CD4-positive, alpha-beta T cell (primary cell): ENCODE results near the gene KCNQ2. TPM values are rescaled to one million over a fixed set of nuclear protein-coding genes. Genes with fewer than 3 reads are reported as not detected.

ENCODE experiments used
- ATAC-seq: fragments of 200-7000 bp; cut with Tn5 transposase; one replicate; pipeline ENCODE4 v1.10.0; 2022; ENCODE audit warnings: mild to moderate bottlenecking; ENCODE audit not compliant: poor library complexity
- CTCF ChIA-PET: fragments of 350-600 bp; sonication (Branson Sonifier 250); formaldehyde crosslinking; loops from one replicate; lab custom pipeline; 2021; ENCODE audit warnings: antibody characterized with exemption, inconsistent platforms; lab: Charles Lee
- POLR2A ChIA-PET: fragments of 350-600 bp; sonication (Branson Sonifier 250); formaldehyde crosslinking; loops from one replicate; lab custom pipeline; 2021; ENCODE audit warnings: antibody characterized with exemption, inconsistent platforms; lab: Charles Lee
- DNase-seq, 14 experiments: peaks; one replicate each; pipeline ENCODE4 v3.0.0-alpha.2; 2013 to 2020; ENCODE audit warnings: mixed read lengths in 2 of 14
- H3K27ac ChIP-seq, 2 donors: one replicate each; pipeline versions ENCODE4 v1.5.1 to v1.7.0; 2013; ENCODE audit warnings: low read length in 2 of 2, low read depth in 1 of 2, mild to moderate bottlenecking in 1 of 2
- H3K27me3 ChIP-seq, 2 experiments: 1 replicate in 1 of 2; 2 replicates in 1 of 2; pipeline versions ENCODE4 v1.6.1 to v1.7.0; 2013; ENCODE audit warnings: low read length in 2 of 2, control low read depth in 1 of 2, mild to moderate bottlenecking in 1 of 2, moderate library complexity in 1 of 2; ENCODE audit not compliant: insufficient read depth in 2 of 2, control insufficient read depth in 1 of 2
- H3K36me3 ChIP-seq: one replicate; pipeline ENCODE4 v1.6.1; 2013; ENCODE audit warnings: low read length, control low read depth; ENCODE audit not compliant: insufficient read depth
- H3K4me1 ChIP-seq: one replicate; pipeline ENCODE4 v1.6.1; 2013; ENCODE audit warnings: low read length, control low read depth; ENCODE audit not compliant: insufficient read depth
- H3K4me3 ChIP-seq: one replicate; pipeline ENCODE4 v1.5.1; 2013; ENCODE audit warnings: mild to moderate bottlenecking, low read length, moderate library complexity
- H3K9me3 ChIP-seq, 2 experiments: 1 replicate in 1 of 2; 2 replicates in 1 of 2; pipeline versions ENCODE4 v1.6.1 to v1.7.0; 2013; ENCODE audit warnings: low read length in 2 of 2, mild to moderate bottlenecking in 2 of 2, control low read depth in 1 of 2, moderate library complexity in 1 of 2; ENCODE audit not compliant: control insufficient read depth in 1 of 2, insufficient read depth in 1 of 2
- H3K27ac Mint-ChIP-seq: one replicate; pipeline ENCODE4 v1.8.0; 2020; ENCODE audit warnings: mixed read lengths
- H3K27me3 Mint-ChIP-seq: one replicate; pipeline ENCODE4 v1.8.0; 2021; ENCODE audit warnings: mixed read lengths
- H3K36me3 Mint-ChIP-seq: one replicate; pipeline ENCODE4 v1.8.0; 2021; ENCODE audit warnings: low read depth, mixed read lengths
- H3K4me1 Mint-ChIP-seq: one replicate; pipeline ENCODE4 v1.8.0; 2021; ENCODE audit warnings: low read depth, mixed read lengths
- H3K4me3 Mint-ChIP-seq: one replicate; pipeline ENCODE4 v1.8.0; 2020; ENCODE audit warnings: mild to moderate bottlenecking, mixed read lengths
- H3K9me3 Mint-ChIP-seq: one replicate; pipeline ENCODE4 v1.8.0; 2020; ENCODE audit warnings: mixed read lengths
- CTCF ChIP-seq: fragments of 200-600 bp; IDR thresholded peaks from one replicate; pipeline ENCODE4 v1.8.0; 2022; ENCODE audit warnings: antibody characterized with exemption, mild to moderate bottlenecking
- intact Hi-C, 2 experiments: fragments of 100-400 bp; cut with DNase I in 1 of 2; cut with micrococcal nuclease in 1 of 2; formaldehyde crosslinking; loops; one replicate each; pipeline versions ENCODE4 v1.15.1 to v1.9.0; 2023 to 2025; cut with DNase I, micrococcal nuclease
- total RNA-seq, 174 experiments: library from RNA in 2 of 174; stranded (reverse) in 2 of 174; gene quantifications; one replicate each; pipeline ENCODE4 v1.2.3 and lab custom pipeline; 2021 to 2026

Gene KCNQ2
- total RNA-seq, 2 experiments from 2014 or later: not detected

DNA sequence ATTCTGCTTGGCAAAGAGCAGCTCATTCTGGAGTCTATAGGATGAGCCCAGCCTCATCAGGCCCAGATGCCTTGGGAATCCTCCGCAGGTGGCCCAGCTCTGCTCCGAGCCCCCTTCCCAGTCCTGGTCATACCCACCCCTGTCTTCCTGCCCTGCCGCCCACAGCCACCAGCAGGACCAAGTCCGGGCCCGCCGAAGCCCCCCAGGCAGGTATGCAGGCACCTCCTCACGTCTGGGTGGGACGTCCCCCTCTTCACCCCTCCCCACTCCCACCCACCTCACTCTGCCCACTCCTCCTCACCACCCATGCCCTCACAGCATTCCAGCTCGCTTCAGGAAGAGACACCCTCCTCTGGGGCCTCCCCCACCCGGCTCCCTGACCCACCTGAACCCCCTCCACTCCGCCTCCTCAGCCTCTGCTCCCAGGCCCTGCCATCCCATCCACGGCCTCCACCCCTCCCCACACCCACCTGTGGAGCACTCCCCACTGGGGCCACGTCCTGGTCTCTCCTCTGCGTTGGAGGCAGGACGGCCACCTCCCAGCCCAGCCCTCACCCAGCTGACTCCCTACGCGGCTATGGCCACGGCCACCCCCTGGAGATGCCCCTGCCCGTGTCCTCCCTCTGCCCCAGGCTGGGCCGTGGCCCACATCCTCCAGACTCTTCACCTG is 43.4 kb downstream of the KCNQ2 start:
- Histone ChIP-seq H3K4me3 (no peak overlapping the region), H3K4me1 (peaks cover under 1% of the 10 kb centered on the region), H3K36me3 (no peaks in the 10 kb centered on the region), H3K9me3 (peaks cover 0 to 11% of the 10 kb centered on the region in 2 experiments), H3K27me3 (no peaks in the 10 kb centered on the region), H3K27ac (no peak overlapping the region)
- intact Hi-C loops: no loop called here
- Mint-ChIP-seq H3K9me3 (no peaks in the 10 kb centered on the region), H3K27me3 (no peaks in the 10 kb centered on the region), H3K4me3 (no peak overlapping the region), H3K4me1 (peaks cover under 1% of the 10 kb centered on the region), H3K27ac (no peak overlapping the region), H3K36me3 (no peaks in the 10 kb centered on the region)
- no peak for DNase-seq
- POLR2A ChIA-PET: no interaction called here
- CTCF ChIA-PET: no interaction called here
- no peak for TF ChIP-seq CTCF
- no peak for ATAC-seq

GRCh38 chr20:63427724-63428330 is 44.6 kb downstream of the KCNQ2 start:
- Histone ChIP-seq H3K4me3 (no peak overlapping the region), H3K9me3 (peaks cover 0 to 6% of the 10 kb centered on the region in 2 experiments), H3K27ac (no peak overlapping the region), H3K36me3 (no peaks in the 10 kb centered on the region), H3K27me3 (no peaks in the 10 kb centered on the region), H3K4me1 (no peaks in the 10 kb centered on the region)
- ChIA-PET CTCF (no interaction called here), POLR2A (no interaction called here)
- Mint-ChIP-seq H3K4me3 (no peak overlapping the region), H3K27ac (no peak overlapping the region), H3K9me3 (no peaks in the 10 kb centered on the region), H3K4me1 (no peaks in the 10 kb centered on the region), H3K27me3 (no peaks in the 10 kb centered on the region), H3K36me3 (no peaks in the 10 kb centered on the region)
- TF ChIP-seq CTCF: no peak
- ATAC-seq: no peak
- DNase-seq: no peak
- intact Hi-C loops: no loop called here

- CTCF ChIA-PET: no interaction called here
- H3K36me3 ChIP-seq: no peaks in the 10 kb centered on the region
- Mint-ChIP-seq H3K27ac (no peak overlapping the region), H3K4me1 (no peaks in the 10 kb centered on the region), H3K36me3 (no peaks in the 10 kb centered on the region), H3K27me3 (no peaks in the 10 kb centered on the region), H3K9me3 (no peaks in the 10 kb centered on the region), H3K4me3 (no peak overlapping the region)
- DNase-seq (no peak), ATAC-seq (no peak)
- H3K4me3 ChIP-seq: no peak overlapping the region
- no peaks in the 10 kb centered on the region for H3K4me1 ChIP-seq
- no peak overlapping the region for H3K27ac ChIP-seq
- H3K27me3 ChIP-seq: no peaks in the 10 kb centered on the region
- intact Hi-C loops: no loop called here
- H3K9me3 ChIP-seq: peaks cover 0 to 3% of the 10 kb centered on the region in 2 experiments
- POLR2A ChIA-PET: no interaction called here
- TF ChIP-seq CTCF: no peak
These were observed 45.2 kb downstream of the KCNQ2 start for GRCh38 chr20:63427206-63427605.
